Stimulated activated CD4-positive, alpha-beta T cell treated with anti-CD3 and anti-CD28 coated beads, TNF-alpha, amount 100 ng/mL, for 4 hours (primary cell): Measurements from ENCODE around the gene KIF18B.
"Not testable (repeated sequence)": the region's sequence is repeated elsewhere in the genome, so short reads cannot be mapped to it uniquely, and the experiment has no call there.

Experiments used
- DNase-seq, 3 experiments: peaks; one replicate each; pipeline ENCODE4 v3.0.0-alpha.2; 2020; ENCODE audit warnings: low read depth in 3 of 3

The KIF18B gene

DNA sequence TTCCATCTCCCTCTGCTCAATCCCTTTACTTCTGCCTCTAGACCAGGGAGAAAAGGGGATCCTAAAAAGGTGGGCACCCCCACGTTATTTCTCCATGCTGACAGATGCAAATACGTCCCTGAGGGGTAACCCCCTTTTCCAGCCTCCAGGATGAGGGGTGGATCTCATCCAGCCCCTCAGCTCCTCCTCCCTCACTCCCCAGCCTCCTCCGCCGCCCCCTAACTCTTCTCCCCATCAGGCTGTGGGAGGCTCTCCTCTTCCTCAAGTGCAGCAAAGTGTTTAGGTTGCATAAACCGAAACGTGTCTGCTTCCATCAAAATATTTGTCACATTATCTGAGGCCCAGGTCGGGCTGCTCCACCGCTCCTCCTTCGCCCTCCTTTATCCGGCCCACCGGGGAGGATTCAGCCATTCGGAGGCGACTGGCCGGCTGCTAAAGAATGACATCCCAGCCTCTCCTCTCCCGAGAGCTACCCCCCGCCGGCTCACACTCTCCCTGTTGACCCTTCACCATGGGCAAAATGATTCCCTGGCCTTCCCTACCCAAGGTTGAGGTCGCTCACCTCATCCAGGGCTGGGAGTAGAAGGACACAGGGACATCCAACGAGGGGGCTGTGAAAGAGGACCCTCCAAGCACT is 21.7 kb upstream of the KIF18B start:
- no peak for DNase-seq

DNA sequence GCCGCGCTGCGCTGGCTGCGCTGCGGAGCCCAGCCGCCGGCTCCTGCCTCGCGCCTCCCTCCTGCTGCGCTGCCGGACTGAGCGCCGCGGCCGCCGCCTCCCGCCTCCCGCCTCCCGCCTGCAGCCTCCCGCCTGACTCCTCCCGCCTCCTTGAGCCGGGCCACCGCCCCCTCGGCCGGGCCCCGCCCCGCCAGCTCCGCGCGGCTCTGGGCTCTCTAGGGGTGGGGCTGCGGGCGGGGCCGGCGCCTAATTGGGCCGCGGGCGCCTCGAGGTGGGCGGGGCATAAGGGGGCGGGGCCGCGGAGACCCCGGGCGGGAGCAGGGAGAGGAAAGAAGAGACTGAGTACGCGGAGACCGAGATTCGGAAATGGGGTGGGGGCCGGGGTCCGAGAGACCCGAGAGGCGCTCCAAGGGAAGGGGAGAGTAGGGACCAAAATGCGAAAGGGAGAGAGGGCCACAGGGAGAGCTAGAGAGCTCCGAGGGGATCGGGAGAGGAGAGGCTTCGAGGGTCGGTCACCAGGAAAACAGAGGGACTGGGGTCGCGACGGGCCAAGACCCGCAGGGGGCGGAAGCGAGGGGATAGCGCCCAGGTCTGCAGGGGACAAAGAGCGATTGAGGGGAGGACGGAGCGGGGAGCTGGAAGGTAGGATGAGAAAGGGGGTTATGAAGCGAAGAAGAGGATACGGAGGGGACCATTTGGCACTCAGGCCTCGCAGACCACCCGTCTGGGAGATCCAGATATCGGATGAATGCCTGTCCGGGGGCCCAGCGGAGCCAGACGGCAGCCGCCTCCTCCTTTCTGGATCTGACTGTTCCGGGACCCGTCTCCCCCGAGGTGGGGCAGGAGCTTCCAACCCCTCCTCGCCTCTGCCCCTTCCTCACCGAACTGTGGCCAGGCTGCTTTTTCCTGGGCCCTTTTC is 20.9 kb upstream of the KIF18B start, which contains the start of gene C1QL1:
Gene C1QL1, minus strand, starts transcription at position 79 of the 919 bp plus-strand sequence. CDS start 255 bp downstream, outside the sequence.
- peak; percentile 75 to 84 (median 81) for DNase-seq

DNA sequence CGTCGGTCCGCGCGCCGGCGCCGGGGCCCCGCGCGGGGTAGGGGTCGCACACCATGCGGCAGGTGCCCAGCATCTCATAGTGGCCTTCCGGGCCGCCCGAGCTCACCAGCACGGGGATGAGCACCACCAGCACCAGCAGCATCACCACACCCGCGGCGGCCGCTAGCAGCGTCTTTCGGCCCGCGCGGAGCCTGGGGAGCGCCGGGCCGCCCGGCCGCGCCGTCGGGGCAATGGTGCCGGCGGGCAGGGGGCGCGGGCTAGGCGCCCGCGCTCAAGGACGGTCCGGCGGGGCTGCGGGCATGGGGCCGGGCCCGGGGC is 20.3 kb upstream of the KIF18B start:
- no peak for DNase-seq

DNA sequence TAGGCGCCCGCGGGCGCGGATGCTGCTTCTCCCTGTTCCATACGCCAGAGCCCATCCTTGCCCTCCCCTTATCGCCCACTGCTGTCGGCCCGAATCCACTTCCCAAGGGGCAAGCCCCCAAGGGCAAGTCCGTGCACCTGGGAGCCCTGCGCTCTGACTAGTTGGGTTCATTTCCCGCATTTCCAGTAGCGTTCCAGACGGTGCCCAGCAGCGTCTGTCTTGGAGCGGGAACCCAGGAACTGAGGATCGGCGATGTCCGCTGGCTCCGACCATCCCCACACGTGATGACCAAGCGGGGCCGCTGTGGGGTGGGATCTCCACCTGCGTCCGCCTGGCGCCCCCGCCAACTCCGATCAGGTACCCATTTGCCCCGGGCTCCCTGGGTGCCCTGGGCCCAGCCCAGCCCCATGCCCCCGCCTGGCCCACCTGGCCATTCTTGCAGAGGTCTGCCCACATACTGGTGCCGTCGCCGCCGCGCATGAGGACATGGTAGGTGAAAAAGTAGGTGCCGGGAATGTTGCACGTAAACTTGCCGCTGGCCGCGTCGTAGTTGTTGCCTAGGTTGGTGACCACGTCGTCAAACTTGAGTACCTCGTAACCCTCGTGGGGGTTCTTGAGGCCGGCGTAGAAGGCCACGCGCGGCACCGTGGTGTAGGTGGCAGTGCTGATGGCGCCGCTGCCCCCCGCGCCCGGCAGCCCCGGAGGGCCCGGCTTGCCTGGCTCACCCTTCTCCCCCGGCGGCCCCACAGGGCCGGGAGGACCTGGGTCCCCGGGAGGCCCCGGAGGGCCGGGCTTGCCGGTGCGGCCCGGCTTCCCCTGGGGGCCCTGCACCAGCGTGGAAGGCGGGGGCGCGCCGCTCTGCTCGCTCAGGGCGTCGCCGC is 19.7 kb upstream of the KIF18B start:
- no peak for DNase-seq

DNA sequence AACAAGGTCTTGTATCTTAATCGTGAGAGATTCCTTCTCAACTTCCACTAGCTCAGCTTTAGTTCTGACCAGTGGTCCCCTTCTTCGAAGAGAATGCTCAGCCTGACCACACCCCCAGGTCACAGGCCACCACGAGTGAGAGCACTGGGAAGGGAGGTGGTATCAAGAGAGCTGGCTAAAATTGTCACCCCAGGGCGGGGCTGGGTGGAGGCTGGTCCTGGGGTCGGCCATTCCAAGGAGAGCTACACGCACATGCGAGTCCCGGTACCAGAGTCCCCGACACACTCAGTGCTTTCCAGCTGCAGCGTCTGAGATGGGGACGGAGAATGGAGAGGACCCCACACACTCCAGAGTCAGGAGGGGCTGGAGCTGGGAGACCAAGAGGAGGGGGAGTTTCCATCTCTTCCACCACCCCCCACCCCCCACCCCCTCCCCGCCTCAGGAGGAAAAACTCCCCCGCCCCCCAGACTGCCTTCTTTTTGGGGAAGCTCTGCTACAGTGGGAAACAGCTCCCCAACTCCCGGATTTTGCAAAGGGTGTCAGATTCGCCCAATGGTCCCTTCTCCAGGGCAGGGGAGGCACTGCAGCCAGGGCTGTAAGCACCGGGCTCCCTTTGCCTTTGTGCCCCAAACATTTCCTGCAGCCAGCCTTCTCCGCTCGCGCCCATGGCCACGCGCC is 18.9 kb upstream of the KIF18B start:
- no peak for DNase-seq

DNA sequence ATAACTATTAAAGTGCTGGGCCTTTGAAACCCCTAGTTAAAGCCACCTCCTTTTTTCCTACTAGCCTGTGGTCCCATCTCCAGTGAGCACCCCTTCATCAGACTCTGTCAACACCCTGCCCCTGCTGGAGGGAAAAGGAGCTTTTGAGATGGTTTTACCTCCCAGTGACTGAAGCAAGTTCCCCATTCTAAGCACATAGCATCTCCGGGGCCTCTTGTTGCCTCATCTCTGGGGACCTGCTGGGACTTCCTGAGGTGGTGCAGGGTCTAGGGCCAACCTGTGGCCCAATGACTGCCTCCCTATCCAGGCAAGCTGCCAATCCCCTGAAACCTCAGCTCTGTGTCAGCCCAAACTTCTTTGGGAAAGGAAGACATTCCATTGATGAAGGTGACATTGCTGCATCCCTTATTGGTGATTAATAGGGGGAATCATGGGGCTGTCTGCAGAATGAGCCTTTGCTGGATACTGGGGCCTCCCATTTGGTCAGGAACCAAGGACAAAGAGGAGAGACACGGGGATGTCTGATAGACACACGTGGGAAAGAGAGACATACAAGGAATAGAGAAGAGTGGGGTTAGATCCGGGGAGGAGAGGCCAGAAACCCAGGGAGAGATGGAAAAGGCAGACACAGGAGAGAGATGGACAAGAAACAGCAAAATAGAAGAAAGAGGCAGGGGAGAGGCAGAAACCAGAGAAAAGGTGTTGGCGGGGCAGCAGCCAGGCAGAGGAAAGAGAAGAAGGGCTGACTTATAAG is 18.1 kb upstream of the KIF18B start:
- no peak for DNase-seq

DNA sequence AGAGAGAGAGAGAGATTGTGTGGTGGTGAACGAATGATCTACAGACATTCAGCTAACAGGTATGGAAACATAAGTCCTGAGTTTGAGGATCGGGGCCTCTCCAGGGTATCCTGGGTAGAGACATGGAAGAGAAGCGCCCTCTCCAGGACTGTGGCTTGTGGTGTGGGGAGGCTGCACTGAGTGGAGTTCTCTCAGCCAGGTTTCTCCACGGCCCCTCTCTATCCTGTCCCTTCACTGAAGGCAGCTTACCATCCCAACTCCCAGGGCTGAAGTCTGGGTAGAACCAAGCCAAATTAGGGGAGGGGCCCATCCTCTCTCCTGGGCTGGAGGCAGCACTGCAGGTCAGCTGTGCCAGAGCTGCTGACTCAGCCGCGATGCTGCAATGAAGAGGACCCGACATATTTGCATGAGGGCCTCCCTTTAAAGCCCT is 14.4 kb upstream of the KIF18B start:
- DNase-seq = no peak

DNA sequence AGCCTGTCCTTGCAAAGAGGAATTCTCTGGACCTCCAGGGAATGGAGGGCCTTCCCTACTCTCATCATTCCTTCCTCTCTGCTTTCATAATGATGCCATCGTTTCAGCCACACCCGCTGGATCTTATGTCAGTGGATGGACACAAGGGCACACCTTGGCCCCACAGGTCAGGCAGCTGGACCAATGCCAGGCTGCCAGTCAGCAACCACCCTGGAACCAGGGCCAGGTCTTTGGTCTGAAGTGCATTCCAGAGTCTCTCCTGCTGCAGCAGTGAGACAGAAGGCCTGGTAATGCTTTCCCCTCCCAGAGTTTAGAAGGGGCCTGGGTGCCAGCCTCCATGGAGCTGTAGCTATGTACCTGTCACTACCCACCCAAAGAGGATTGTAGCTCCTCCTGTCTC is 13.1 kb upstream of the KIF18B start:
- no peak for DNase-seq

DNA sequence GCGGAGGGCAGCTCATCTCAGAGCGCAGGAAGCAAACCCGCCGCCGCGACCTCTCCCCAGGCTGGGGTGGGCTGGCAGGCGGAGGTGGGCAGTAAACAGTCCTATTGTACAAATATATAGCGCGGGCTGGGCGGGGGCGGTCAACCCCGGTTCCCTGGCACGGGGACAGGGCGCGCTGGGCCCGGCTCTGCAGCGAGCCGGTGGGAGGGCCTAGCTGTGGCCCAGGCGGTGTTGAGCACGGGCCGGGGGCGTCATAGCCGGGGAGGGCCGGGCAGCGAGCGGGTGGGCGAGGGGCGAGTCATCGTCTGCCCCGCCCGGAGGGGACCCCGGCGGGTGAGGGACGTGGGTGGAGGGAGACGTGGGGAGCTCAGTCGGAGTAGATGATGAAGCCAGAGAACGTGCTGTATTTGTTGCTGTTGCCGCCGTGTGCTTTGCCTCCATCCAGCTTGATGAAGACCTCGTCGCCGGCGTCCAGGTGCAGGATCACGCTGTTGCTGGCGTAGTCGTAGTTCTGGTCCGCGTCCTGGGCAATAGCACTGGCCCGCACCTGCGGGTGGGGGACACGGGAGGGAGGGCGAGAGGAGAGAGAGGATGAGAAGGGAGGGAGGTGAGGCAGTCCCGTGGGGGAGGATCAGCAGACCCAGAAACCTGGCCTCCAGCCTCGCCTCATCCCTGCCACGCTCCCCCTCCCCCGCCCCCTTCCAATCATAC is 12.4 kb upstream of the KIF18B start:
- peak in 2 of 3 experiments; percentile 23 to 49 for DNase-seq

DNA sequence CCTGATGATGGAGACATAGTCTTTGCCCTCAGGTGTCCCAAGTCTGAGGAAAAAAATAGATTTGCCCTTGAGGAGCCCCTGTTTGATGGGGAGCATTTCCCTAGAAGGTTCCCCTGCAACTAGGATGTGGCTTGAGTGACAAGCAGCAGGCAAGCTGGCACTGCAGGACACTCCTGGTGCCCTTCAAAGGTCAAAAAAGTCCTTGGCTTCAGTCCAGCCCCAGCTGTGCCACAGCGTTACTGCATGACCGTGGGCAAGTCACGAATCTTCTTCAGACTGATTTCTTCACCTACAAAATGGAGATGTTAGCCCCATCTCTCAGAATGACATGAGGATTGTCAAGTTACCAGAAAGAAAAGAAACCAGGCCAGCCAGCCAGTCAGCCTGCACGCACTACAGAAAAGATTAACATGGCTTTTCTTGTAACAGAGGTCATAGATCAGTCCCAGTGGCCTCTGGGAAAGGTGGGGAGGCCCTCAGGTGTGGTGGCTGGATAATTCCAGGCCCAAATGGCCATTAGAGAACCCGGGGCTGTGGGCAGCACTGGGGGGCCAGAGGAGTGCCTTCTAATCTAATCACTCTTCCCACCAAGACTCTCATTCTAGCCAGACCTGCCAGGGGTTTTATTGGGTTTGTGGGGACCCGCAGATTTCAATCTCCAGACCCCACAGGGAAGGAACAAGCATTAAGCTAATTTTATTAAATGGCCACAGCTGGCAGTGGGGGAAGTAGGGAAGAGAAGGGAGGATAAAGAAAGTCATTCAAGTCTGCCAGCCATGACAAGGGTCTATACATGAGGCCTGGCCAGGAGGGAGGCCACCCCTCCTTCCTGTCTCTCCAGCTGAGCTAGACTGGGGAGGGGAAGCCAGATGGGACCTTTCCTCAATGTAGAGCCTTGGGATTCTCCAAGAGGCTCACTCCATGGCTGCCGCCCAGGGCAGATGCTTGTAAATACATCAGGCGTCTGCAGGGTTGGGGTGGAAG is 9.7 kb upstream of the KIF18B start:
- no peak for DNase-seq

DNA sequence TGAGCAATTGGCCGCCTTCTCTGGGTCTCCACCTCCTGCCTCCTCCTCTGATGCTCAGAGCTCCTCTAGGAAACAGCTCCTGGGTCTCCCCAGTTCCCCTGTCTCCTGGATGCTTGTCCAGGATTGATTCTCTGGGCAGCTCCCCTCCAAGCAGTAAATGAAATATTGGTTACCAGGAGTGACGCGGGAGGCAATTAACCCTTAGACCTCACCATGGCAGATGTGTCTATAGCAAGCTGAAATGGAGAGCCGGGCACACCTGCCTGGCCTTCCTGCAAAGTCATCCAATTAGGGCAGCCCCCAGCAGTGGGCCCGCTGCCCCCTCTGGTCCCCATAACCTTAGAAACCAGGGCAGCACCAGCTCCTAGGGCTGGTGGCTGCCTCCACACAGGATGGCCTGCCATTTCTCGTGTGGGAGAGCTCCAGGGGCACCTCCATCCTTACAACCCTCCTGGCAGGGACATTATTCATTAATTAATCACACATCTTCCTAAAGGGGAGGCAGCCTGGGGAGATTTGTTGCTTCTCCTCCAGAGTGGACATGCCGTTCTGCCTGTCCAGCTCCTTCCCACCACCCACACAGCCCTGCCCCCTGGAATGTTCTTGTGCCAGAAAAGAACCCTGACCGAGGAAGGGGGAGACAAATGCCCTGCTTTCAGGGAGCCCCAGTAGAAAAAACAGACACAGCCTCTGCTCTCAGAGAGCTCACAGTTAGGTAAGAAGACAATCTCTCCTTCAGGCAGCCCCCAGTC is 8.3 kb upstream of the KIF18B start:
- DNase-seq = no peak

DNA sequence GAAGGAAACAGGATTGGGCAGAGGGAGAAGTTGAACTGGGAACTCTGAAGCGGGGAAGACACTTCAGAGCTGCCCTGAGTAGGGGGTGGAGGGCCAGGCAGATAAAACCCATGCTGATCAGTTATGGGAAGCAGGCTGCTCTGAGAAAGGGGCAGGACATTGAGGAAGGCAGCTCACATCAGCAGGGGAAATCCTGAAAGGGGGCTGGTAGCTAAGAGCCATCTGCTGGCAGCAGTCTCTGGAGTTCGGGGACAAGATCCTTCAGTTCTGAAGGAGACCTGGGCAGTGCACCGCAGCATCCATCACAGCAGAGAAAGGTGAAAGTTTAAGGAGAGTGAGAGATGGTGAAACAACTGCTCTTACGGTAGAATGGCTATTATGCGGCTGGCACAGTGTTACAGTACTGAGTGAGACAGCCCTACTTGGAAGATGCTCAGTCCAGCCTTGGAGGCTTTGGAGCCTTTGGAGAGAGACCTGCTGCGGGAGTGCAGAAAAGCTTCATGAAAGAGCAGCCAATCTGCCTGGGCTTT is 5.4 kb upstream of the KIF18B start:
- DNase-seq = no peak

DNA sequence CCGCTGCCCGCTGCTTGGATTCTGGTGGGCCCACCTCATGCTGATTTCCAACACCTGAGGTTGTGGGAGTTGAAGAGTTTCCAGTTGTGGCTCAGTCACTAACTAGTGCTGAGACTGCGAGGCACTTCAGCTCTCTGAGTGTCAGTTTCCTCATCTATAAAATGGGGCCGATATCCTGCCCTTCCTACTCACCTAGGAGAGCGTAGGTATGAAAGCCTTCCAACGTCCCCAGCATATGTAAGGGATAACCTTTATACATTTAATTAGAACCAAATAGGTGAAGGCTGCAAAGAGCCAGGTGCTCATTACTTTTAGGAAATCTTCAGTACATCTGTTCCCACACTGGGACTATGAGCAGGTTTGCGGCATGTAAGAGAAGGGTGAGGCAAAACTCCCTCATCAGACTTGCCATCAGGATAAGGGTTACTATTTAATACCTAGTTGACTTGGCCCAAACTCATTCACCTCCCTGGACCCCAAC is 782 bp upstream of the KIF18B start:
- DNase-seq = no peak

DNA sequence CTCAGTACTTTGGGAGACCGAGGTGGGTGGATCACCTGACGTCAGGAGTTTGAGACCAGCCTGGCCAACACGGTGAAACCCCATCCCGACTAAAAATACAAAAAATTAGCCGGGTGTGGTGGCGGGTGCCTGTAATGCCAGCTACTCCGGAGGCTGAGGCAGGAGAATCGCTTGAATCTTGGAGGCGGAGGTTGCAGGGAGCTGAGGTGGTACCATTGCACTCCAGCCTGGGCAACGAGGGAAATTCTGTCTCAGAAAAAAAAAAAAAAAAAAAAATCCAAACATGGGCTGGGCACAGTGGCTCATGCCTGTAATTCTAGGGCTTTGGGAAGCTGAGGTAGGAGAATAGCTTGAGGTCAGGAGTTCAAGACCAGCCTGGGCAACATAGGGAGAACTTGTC is 1.9 kb downstream of the KIF18B start:
- DNase-seq = not testable (repeated sequence)

DNA sequence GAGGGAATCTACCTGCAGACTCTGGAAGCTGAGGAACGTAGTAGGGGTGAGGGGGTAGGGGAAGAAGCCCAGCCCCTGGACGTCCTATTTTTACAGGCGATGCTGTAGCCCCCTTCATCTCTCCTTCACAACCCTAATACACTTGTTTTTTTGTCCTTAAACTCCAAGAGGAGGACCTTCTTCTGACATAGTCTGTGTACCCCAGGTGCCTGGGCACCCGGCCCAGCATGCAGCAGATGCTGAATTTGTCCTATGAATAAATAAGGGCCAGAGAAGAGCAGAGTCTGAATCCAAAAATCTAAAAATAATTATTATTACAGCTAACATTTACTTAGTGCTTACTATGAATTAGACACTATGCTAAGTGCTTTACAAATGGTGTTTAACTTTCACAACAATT is 5.1 kb downstream of the KIF18B start:
- no peak for DNase-seq

DNA sequence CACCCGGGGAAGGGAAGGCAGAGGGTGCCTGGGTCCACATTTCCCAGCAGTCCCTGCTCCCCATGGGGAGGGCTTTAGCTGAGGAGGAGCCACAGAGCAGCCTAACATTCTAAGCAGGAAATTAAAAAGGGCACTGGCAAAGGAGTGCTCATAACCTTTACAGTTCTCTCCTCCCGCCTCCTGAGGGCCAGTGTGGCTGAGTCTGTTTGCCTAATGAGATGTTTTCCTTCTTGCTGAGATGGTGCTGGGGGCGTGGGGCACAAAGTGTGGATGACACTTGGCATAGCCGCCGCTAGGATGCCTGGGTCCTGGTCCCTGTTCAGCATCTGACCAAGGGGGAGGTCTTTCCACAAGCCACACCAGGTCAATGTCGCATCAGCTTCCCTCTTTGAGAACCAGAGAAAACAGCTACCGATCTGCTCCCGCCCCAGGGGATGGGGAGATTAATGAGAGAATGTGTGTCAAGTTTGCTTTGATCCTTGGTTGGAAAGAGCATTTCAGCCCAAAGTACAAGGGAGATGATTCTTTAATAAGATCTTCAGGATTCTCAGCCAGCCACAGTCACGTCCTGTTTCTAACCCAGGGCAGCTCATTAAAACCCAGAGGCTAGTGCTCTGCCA is 5.8 kb downstream of the KIF18B start:
- no peak for DNase-seq

DNA sequence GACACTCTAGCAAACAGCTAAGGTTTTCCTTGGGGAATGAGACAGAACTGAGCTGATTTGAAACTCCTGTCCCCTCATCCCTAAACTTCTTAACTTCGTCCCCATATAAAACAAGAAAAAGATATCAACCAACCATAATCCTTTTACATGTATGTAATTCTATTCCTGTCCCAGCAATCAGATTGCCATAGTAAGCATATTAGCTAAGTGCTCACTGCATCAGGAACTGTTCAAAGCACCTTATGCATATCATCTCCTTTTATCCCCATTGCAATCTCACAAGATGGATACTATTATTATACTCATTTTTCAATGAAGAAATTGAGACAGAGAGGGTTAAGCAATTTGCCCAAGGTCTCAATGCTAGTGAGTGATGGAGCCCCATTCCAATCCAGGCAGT is 6.8 kb downstream of the KIF18B start:
- no peak for DNase-seq
